ENCODE data around the gene SSC4D. TPM values are rescaled to one million over a fixed set of nuclear protein-coding genes. Genes with fewer than 3 reads are reported as not detected.

SSC4D gene
- total RNA-seq, 4 donors from 2014 or later: 0.42 to 0.95 TPM; not detected in 2

- H3K4me1 ChIP-seq: peaks cover 5% of the 10 kb centered on the region
- 69% methylated on average over 8 of the region's 8 CpGs for WGBS
- peaks cover 66% of the 10 kb centered on the region for H3K36me3 ChIP-seq
Observed at GRCh38 chr7:76346778-76347177, 62.7 kb downstream of the SSC4D start.

GRCh38 chr7:76346097-76346496, 63.4 kb downstream of the SSC4D start:
- Histone ChIP-seq H3K27me3 (no peaks in the 10 kb centered on the region), H3K4me1 (peaks cover 4% of the 10 kb centered on the region), H3K9me3 (no peaks in the 10 kb centered on the region), H3K36me3 (peaks cover 66% of the 10 kb centered on the region), H3K27ac (no peak overlapping the region), H3K4me3 (no peak overlapping the region)
- WGBS: 89% methylated on average over 6 of the region's 6 CpGs
- no peak for TF ChIP-seq CTCF (IDR thresholded peaks at IDR 0.05)
- no peak for TF ChIP-seq POLR2A (IDR thresholded peaks at IDR 0.05)
- TF ChIP-seq POLR2AphosphoS5 (IDR thresholded peaks at IDR 0.05): no peak
- no peak for TF ChIP-seq EP300 (IDR thresholded peaks at IDR 0.05)
- no peak for DNase-seq (ENCODE audit: low spot score in 2 of 2)

More at GRCh38 chr7:76346778-76347177, 62.7 kb downstream of the SSC4D start:
- Histone ChIP-seq H3K27ac (no peak overlapping the region), H3K9me3 (no peaks in the 10 kb centered on the region), H3K4me3 (no peak overlapping the region), H3K27me3 (no peaks in the 10 kb centered on the region)
- TF ChIP-seq EP300 (IDR thresholded peaks at IDR 0.05): no peak
- no peak for TF ChIP-seq POLR2A (IDR thresholded peaks at IDR 0.05)
- TF ChIP-seq POLR2AphosphoS5 (IDR thresholded peaks at IDR 0.05): no peak
- no peak for TF ChIP-seq CTCF (IDR thresholded peaks at IDR 0.05)
- DNase-seq (ENCODE audit: low spot score in 2 of 2): no peak

GRCh38 chr7:76343931-76344321, 65.6 kb downstream of the SSC4D start:
- peaks cover 51% of the 10 kb centered on the region for H3K36me3 ChIP-seq
- TF ChIP-seq EP300 (IDR thresholded peaks at IDR 0.05): no peak
- no peak for TF ChIP-seq CTCF (IDR thresholded peaks at IDR 0.05)
- TF ChIP-seq POLR2AphosphoS5 (IDR thresholded peaks at IDR 0.05): no peak
- TF ChIP-seq POLR2A (IDR thresholded peaks at IDR 0.05): no peak
- WGBS: 98% methylated on average over 6 of the region's 6 CpGs
- no peak overlapping the region for H3K4me3 ChIP-seq
- H3K9me3 ChIP-seq: no peaks in the 10 kb centered on the region
- H3K4me1 ChIP-seq: peaks cover 11% of the 10 kb centered on the region
- DNase-seq (ENCODE audit: low spot score in 2 of 2): no peak
- no peaks in the 10 kb centered on the region for H3K27me3 ChIP-seq
- H3K27ac ChIP-seq: no peak overlapping the region

GRCh38 chr7:76343294-76343930, 66.1 kb downstream of the SSC4D start:
- no peaks in the 10 kb centered on the region for H3K27me3 ChIP-seq
- H3K4me3 ChIP-seq: no peak overlapping the region
- 93% methylated on average over 6 of the region's 6 CpGs for WGBS
- H3K9me3 ChIP-seq: no peaks in the 10 kb centered on the region
- peaks cover 46% of the 10 kb centered on the region for H3K36me3 ChIP-seq
- no peak overlapping the region for H3K27ac ChIP-seq
- no peak for DNase-seq (ENCODE audit: low spot score in 2 of 2)
- peaks cover 13% of the 10 kb centered on the region for H3K4me1 ChIP-seq
- TF ChIP-seq POLR2A (IDR thresholded peaks at IDR 0.05) (no peak), POLR2AphosphoS5 (IDR thresholded peaks at IDR 0.05) (no peak), CTCF (IDR thresholded peaks at IDR 0.05) (no peak), EP300 (IDR thresholded peaks at IDR 0.05) (no peak)

- Histone ChIP-seq H3K4me1 (peaks cover 16% of the 10 kb centered on the region), H3K9me3 (no peaks in the 10 kb centered on the region), H3K27me3 (no peaks in the 10 kb centered on the region), H3K4me3 (no peak overlapping the region), H3K27ac (no peak overlapping the region), H3K36me3 (peaks cover 40% of the 10 kb centered on the region)
- DNase-seq (ENCODE audit: low spot score in 2 of 2): no peak
- WGBS: 84% methylated on average over 5 of the region's 5 CpGs
- no peak for TF ChIP-seq POLR2A (IDR thresholded peaks at IDR 0.05)
- TF ChIP-seq POLR2AphosphoS5 (IDR thresholded peaks at IDR 0.05): no peak
- no peak for TF ChIP-seq EP300 (IDR thresholded peaks at IDR 0.05)
- TF ChIP-seq CTCF (IDR thresholded peaks at IDR 0.05): no peak
Observed at GRCh38 chr7:76342222-76342621, 67.3 kb downstream of the SSC4D start.

Measured in suprapubic skin (tissue), 4 donors.